KMS-11 (cell line): ENCODE data around the gene USP47.
"Not testable (repeated sequence)": the region's sequence is repeated elsewhere in the genome, so short reads cannot be mapped to it uniquely, and the experiment has no call there.

Source experiments
- H2AFZ ChIP-seq: fragments of 200-600 bp; sonication (generic); 2 replicates; pipeline ENCODE4 v1.6.1; 2016; ENCODE audit warnings: antibody characterized with exemption, mixed run types, low read depth
- H3K27ac ChIP-seq: fragments of 200-600 bp; sonication (generic); 2 replicates; pipeline ENCODE4 v1.6.1; 2016; ENCODE audit warnings: mild to moderate bottlenecking, mixed run types
- H3K27me3 ChIP-seq: fragments of 200-600 bp; sonication (generic); 2 replicates; pipeline ENCODE4 v1.6.1; 2017; ENCODE audit warnings: mild to moderate bottlenecking, low read depth, mixed run types, moderate library complexity; ENCODE audit not compliant: insufficient read depth
- H3K36me3 ChIP-seq: fragments of 200-600 bp; sonication (generic); 2 replicates; pipeline ENCODE4 v1.6.1; 2017; ENCODE audit warnings: mild to moderate bottlenecking, mixed run types; ENCODE audit not compliant: insufficient read depth
- H3K4me1 ChIP-seq: fragments of 200-600 bp; sonication (generic); 2 replicates; pipeline ENCODE4 v1.6.1; 2016; ENCODE audit warnings: mild to moderate bottlenecking, low read depth, mixed run types; ENCODE audit not compliant: poor library complexity, severe bottlenecking
- H3K4me2 ChIP-seq: fragments of 200-600 bp; sonication (generic); 2 replicates; pipeline ENCODE4 v1.7.0; 2016; ENCODE audit warnings: mild to moderate bottlenecking, mixed run types
- H3K4me3 ChIP-seq: fragments of 200-600 bp; sonication (generic); IDR thresholded peaks from 2 replicates; pipeline ENCODE4 v1.6.1; 2017; ENCODE audit warnings: low read depth, low read length, mixed read lengths; ENCODE audit not compliant: insufficient read depth
- H3K79me2 ChIP-seq: fragments of 200-600 bp; sonication (generic); 2 replicates; pipeline ENCODE4 v1.6.1; 2016; ENCODE audit warnings: low read depth, mixed run types; ENCODE audit not compliant: insufficient read depth
- H3K9ac ChIP-seq: fragments of 200-600 bp; sonication (generic); 2 replicates; pipeline ENCODE4 v1.6.1; 2016; ENCODE audit warnings: mild to moderate bottlenecking, mixed run types
- H4K20me1 ChIP-seq: fragments of 200-600 bp; sonication (generic); 2 replicates; pipeline ENCODE4 v1.6.1; 2016; ENCODE audit warnings: mild to moderate bottlenecking, mixed run types; ENCODE audit not compliant: insufficient read depth
- CTCF ChIP-seq: fragments of 200-600 bp; sonication (generic); conservative IDR thresholded peaks from 2 replicates; pipeline ENCODE4 v1.6.1; 2017; ENCODE audit warnings: low read depth, mild to moderate bottlenecking, antibody characterized with exemption, low read length, moderate library complexity, mixed read lengths

Gene USP47

DNA sequence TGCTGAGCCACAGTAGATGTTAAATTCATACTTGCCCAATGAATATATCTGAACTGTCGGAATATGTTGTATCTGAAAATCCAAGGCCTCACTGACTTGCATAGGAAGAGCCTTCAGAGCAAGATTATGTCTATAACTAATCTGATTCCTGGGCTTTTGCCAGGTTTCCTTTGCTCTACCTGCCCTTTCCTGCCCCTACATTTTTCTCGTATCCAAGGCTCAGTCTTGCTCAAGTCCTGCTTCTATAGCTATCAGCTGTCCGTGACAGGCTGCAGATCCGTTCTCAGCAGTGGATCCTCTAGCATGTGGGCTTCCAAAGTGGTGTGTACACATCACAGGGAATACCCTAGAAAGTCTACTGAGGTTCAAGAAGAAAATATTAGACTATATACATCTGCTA lies 18.8 kb upstream of the USP47 start:
- no peak overlapping the region for H3K4me3 ChIP-seq
- H3K27me3 ChIP-seq = no peaks in the 10 kb centered on the region
- H3K27ac ChIP-seq = no peak overlapping the region

DNA sequence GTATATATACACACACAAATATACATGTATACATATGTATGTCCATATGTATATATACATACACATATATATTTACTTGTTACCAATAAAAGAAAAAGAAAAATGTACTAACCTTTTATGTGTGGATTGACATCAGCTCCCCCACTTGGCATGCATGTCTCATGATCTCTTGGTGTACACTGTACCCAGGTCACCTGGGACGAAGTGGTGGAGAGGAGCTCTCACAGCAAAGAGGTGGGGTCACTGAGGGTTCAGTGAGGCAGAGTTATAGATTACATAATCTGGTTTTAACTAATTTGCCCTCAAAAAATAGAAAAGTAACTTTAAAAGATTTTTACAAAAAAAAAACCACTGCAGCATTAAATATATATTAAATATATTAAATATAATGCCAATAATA lies 15.5 kb upstream of the USP47 start:
- Histone ChIP-seq H4K20me1 (no peaks in the 10 kb centered on the region), H3K4me3 (no peak overlapping the region), H3K4me2 (no peak overlapping the region), H3K27ac (no peak overlapping the region), H3K79me2 (no peaks in the 10 kb centered on the region), H3K27me3 (no peaks in the 10 kb centered on the region), H3K9ac (no peak overlapping the region), H2AFZ (no peak overlapping the region), H3K36me3 (no peaks in the 10 kb centered on the region), H3K4me1 (no peaks in the 10 kb centered on the region)
- TF ChIP-seq CTCF = no peak

More for the DNA sequence above, 18.8 kb upstream of the USP47 start:
- Histone ChIP-seq H3K36me3 (no peaks in the 10 kb centered on the region), H4K20me1 (no peaks in the 10 kb centered on the region), H3K9ac (no peak overlapping the region), H3K4me1 (no peaks in the 10 kb centered on the region), H3K4me2 (no peak overlapping the region), H3K79me2 (no peaks in the 10 kb centered on the region), H2AFZ (no peak overlapping the region)
- TF ChIP-seq CTCF = no peak

GRCh38 chr11:11827272-11827671 lies 14.5 kb upstream of the USP47 start:
- H3K79me2 ChIP-seq = no peaks in the 10 kb centered on the region
- H3K9ac ChIP-seq = no peak overlapping the region
- H3K27ac ChIP-seq = no peak overlapping the region
- no peak overlapping the region for H2AFZ ChIP-seq
- H3K4me3 ChIP-seq = no peak overlapping the region
- no peaks in the 10 kb centered on the region for H3K36me3 ChIP-seq
- TF ChIP-seq CTCF = no peak
- no peaks in the 10 kb centered on the region for H3K27me3 ChIP-seq
- H4K20me1 ChIP-seq = no peaks in the 10 kb centered on the region
- H3K4me1 ChIP-seq = no peaks in the 10 kb centered on the region
- H3K4me2 ChIP-seq = no peak overlapping the region

DNA sequence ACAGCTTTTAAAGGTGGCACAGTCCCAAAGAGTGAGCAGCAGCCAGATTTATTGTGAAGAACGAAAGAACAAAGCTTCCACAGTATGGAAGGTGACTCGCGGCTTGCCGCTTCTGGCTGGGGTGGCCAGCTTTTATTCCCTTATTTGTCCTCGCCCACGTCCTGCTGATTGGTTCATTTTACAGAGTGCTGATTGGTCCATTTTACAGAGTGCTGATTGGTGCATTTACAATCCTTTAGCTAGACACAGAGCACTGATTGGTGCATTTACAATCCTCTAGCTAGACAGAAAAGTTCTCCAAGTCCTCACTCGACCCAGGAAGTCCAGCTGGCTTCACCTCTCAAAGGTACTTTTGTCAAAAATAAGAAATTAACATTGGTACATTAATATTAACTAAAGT lies 10.4 kb upstream of the USP47 start:
- H3K79me2 ChIP-seq, H4K20me1 ChIP-seq, H3K36me3 ChIP-seq, H3K4me2 ChIP-seq, H3K27me3 ChIP-seq, H3K4me3 ChIP-seq, H2AFZ ChIP-seq, H3K27ac ChIP-seq, H3K4me1 ChIP-seq, H3K9ac ChIP-seq: not testable (repeated sequence)

DNA sequence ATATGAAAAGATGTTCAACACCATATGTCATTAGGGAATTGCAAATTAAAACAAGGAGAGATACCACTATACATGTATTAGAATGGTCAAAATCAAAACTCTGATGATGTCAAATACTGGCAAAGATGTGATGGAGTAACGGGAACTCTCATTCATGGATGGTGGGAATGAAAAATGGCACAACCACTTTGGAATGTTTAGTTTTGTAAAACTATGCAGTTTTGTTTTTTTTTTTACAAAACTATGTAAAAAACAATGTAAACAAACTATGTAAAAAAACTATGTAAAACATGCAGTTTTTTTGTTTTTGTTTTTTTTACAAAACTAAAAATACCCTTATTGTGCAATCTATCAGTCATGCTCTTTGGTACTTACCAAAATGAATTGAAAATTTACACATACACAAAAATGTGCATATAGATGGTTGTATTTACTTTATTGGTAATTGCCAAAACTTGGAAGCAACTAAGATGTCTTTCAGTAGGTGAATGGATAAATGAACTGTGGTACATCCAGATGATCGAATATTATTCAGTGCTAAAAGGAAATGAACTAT lies 5.0 kb upstream of the USP47 start:
- Histone ChIP-seq H3K4me3 (no peak overlapping the region), H3K36me3 (no peaks in the 10 kb centered on the region), H3K4me1 (no peaks in the 10 kb centered on the region), H4K20me1 (no peaks in the 10 kb centered on the region), H3K9ac (no peak overlapping the region), H3K4me2 (no peak overlapping the region), H3K27me3 (no peaks in the 10 kb centered on the region), H3K79me2 (no peaks in the 10 kb centered on the region), H2AFZ (no peak overlapping the region), H3K27ac (no peak overlapping the region)
- no peak for TF ChIP-seq CTCF
